H1 (cell line): ENCODE results near the gene VSTM4. TPM values are rescaled to one million over a fixed set of nuclear protein-coding genes. Genes with fewer than 3 reads are reported as not detected.

Source experiments
- CTCF ChIA-PET: fragments of 300-600 bp; sonication (Branson Sonifier 250); formaldehyde crosslinking; loops from one replicate; lab custom pipeline; 2021; ENCODE audit not compliant: partially characterized antibody; lab: Charles Lee
- POLR2A ChIA-PET: fragments of 300-600 bp; sonication (Branson Sonifier 250); formaldehyde crosslinking; loops from one replicate; lab custom pipeline; 2021; ENCODE audit warnings: inconsistent platforms; ENCODE audit not compliant: partially characterized antibody; lab: Charles Lee
- DNase-seq, 2 experiments: peaks; one replicate each; pipeline versions ENCODE4 v3.0.0 to v3.0.0-alpha.2; 2010 to 2022; ENCODE audit warnings: low spot score in 2 of 2, low read depth in 1 of 2, mixed read lengths in 1 of 2
- FAIRE-seq: peaks from 2 replicates; lab custom pipeline; 2011; peaks lifted over from hg19 to GRCh38; lab: Jason Lieb, UNC
- H2AFZ ChIP-seq: 2 replicates; pipeline ENCODE4 v1.8.1; 2012; ENCODE audit warnings: low read length, inconsistent platforms
- H2AK5ac ChIP-seq: 2 replicates; pipeline ENCODE4 v1.6.1; 2013; ENCODE audit warnings: low read depth, low read length
- H2BK120ac ChIP-seq: replicated peaks from 2 replicates; pipeline ENCODE3; 2013; ENCODE audit warnings: low read depth, low read length, inconsistent platforms
- H2BK12ac ChIP-seq: 2 replicates; pipeline ENCODE4 v1.6.1; 2013; ENCODE audit warnings: low read depth, low read length
- H2BK15ac ChIP-seq: 2 replicates; pipeline ENCODE4 v1.6.1; 2013; ENCODE audit warnings: low read length
- H2BK20ac ChIP-seq: 2 replicates; pipeline ENCODE4 v1.6.1; 2013; ENCODE audit warnings: low read length
- H2BK5ac ChIP-seq: 2 replicates; pipeline ENCODE4 v1.6.1; 2013; ENCODE audit warnings: low read depth, low read length
- H3K14ac ChIP-seq: 2 replicates; pipeline ENCODE4 v1.6.1; 2013; ENCODE audit warnings: inconsistent platforms; ENCODE audit not compliant: insufficient read length
- H3K18ac ChIP-seq: 2 replicates; pipeline ENCODE4 v1.6.1; 2013; ENCODE audit warnings: low read length; ENCODE audit errors: extremely low read depth
- H3K23ac ChIP-seq: 2 replicates; pipeline ENCODE4 v1.6.1; 2013; ENCODE audit warnings: inconsistent platforms; ENCODE audit not compliant: insufficient read length
- H3K23me2 ChIP-seq: 2 replicates; pipeline ENCODE4 v1.6.1; 2013; ENCODE audit warnings: low read depth, low read length
- H3K27ac ChIP-seq: 2 replicates; pipeline ENCODE4 v1.6.1; 2011; ENCODE audit warnings: low read depth, low read length, inconsistent platforms
- H3K27me3 ChIP-seq, 4 experiments: replicated peaks in 1 of 4; 1 replicate in 1 of 4; 2 replicates in 3 of 4; pipeline versions ENCODE4 v1.6.1 to v1.8.1; 2011 to 2013; ENCODE audit warnings: low read length in 3 of 4, mild to moderate bottlenecking in 3 of 4, inconsistent platforms in 2 of 4, mixed read lengths in 2 of 4, moderate library complexity in 1 of 4; ENCODE audit not compliant: control insufficient read depth in 3 of 4, insufficient read depth in 3 of 4; ENCODE audit errors: extremely low read depth in 1 of 4
- H3K36me3 ChIP-seq, 4 experiments: 2 replicates each; pipeline versions ENCODE4 v1.6.1 to v1.8.1; 2011 to 2013; ENCODE audit warnings: mild to moderate bottlenecking in 4 of 4, low read length in 3 of 4, moderate library complexity in 2 of 4, control low read depth in 1 of 4, inconsistent platforms in 1 of 4; ENCODE audit not compliant: insufficient read depth in 4 of 4, control insufficient read depth in 2 of 4
- H3K4ac ChIP-seq: replicated peaks from 2 replicates; pipeline ENCODE3; 2013; ENCODE audit warnings: low read length, low read depth, mixed read lengths, inconsistent platforms; ENCODE audit not compliant: insufficient read length
- H3K4me1 ChIP-seq, 4 experiments: replicated peaks in 1 of 4; 1 replicate in 1 of 4; 2 replicates in 3 of 4; pipeline versions ENCODE4 v1.6.1 to v1.8.1; 2011 to 2013; ENCODE audit warnings: low read length in 3 of 4, inconsistent platforms in 2 of 4, mixed read lengths in 1 of 4; ENCODE audit not compliant: insufficient read depth in 4 of 4, control insufficient read depth in 3 of 4
- H3K4me2 ChIP-seq, 2 experiments: 2 replicates each; pipeline versions ENCODE4 v1.6.1 to v1.8.1; 2011 to 2013; ENCODE audit warnings: low read depth in 2 of 2, low read length in 2 of 2, control low read depth in 1 of 2, inconsistent platforms in 1 of 2, mild to moderate bottlenecking in 1 of 2; ENCODE audit not compliant: insufficient read depth in 1 of 2
- H3K4me3 ChIP-seq, 4 experiments: fragments of 200-600, 300-600 bp in 1 of 4; sonication (generic), shearing (Covaris generic), sonication (Bioruptor Twin) in 1 of 4; 2 replicates each; pipeline versions ENCODE4 v1.5.1 to v1.8.1; 2011 to 2016; ENCODE audit warnings: low read length in 4 of 4, low read depth in 3 of 4, control low read depth in 2 of 4, inconsistent platforms in 2 of 4, mild to moderate bottlenecking in 2 of 4, mixed read lengths in 1 of 4, moderate library complexity in 1 of 4; ENCODE audit not compliant: insufficient read depth in 2 of 4; ENCODE audit errors: extremely low read depth in 1 of 4
- H3K56ac ChIP-seq: replicated peaks from 2 replicates; pipeline ENCODE3; 2013; ENCODE audit warnings: low read depth, mild to moderate bottlenecking, mixed read lengths, low read length, inconsistent platforms; ENCODE audit not compliant: insufficient read length
- H3K79me1 ChIP-seq: 2 replicates; pipeline ENCODE4 v1.6.1; 2013; ENCODE audit warnings: low read depth, low read length, control low read depth
- H3K79me2 ChIP-seq, 2 experiments: 2 replicates each; pipeline versions ENCODE4 v1.6.1 to v1.8.1; 2012 to 2013; ENCODE audit warnings: low read length in 2 of 2, mild to moderate bottlenecking in 2 of 2, inconsistent platforms in 1 of 2; ENCODE audit not compliant: insufficient read depth in 2 of 2, control insufficient read depth in 1 of 2
- H3K9ac ChIP-seq, 4 experiments: replicated peaks in 1 of 4; 1 replicate in 1 of 4; 2 replicates in 3 of 4; pipeline versions ENCODE4 v1.6.1 to v1.8.1; 2011 to 2013; ENCODE audit warnings: low read depth in 3 of 4, low read length in 3 of 4, control low read depth in 2 of 4, mild to moderate bottlenecking in 2 of 4, moderate library complexity in 2 of 4, inconsistent platforms in 1 of 4; ENCODE audit errors: extremely low read depth in 1 of 4
- H3K9me3 ChIP-seq, 2 experiments: 2 replicates each; pipeline versions ENCODE4 v1.6.1 to v1.8.1; 2012 to 2013; ENCODE audit warnings: mild to moderate bottlenecking in 2 of 2, moderate library complexity in 2 of 2, control low read depth in 1 of 2, inconsistent platforms in 1 of 2, low read depth in 1 of 2, low read length in 1 of 2, mixed read lengths in 1 of 2; ENCODE audit not compliant: insufficient read depth in 2 of 2
- H4K20me1 ChIP-seq, 2 experiments: replicated peaks in 1 of 2; 2 replicates each; pipeline versions ENCODE3 to v1.8.1; 2011 to 2013; ENCODE audit warnings: inconsistent platforms in 2 of 2, low read length in 2 of 2, mild to moderate bottlenecking in 1 of 2; ENCODE audit not compliant: insufficient read depth in 2 of 2, control insufficient read depth in 1 of 2
- H4K5ac ChIP-seq: 2 replicates; pipeline ENCODE4 v1.6.1; 2013; ENCODE audit warnings: low read length, low read depth, mixed read lengths, inconsistent platforms; ENCODE audit not compliant: insufficient read length
- H4K8ac ChIP-seq: 2 replicates; pipeline ENCODE4 v1.8.0; 2013; ENCODE audit warnings: mild to moderate bottlenecking, moderate library complexity, low read length, inconsistent platforms; ENCODE audit not compliant: insufficient read depth; ENCODE audit errors: extremely low read depth
- H4K91ac ChIP-seq: replicated peaks from 2 replicates; pipeline ENCODE3; 2013; ENCODE audit warnings: low read length, mixed read lengths, inconsistent platforms; ENCODE audit not compliant: insufficient read length
- BCL11A ChIP-seq, 2 experiments: IDR thresholded peaks; one replicate each; pipeline ENCODE4 v1.6.1; 2011; ENCODE audit warnings: low read depth in 2 of 2, low read length in 2 of 2, mild to moderate bottlenecking in 2 of 2
- CHD2 ChIP-seq: IDR thresholded peaks from 2 replicates; pipeline ENCODE4 v1.6.1; 2012; ENCODE audit warnings: low read length, improper control_type of control experiment
- PHF8 ChIP-seq: fragments of 200-600 bp; sonication (generic); conservative IDR thresholded peaks from 2 replicates; pipeline ENCODE4 v1.7.1; 2012; ENCODE audit warnings: low read depth, mild to moderate bottlenecking, inconsistent platforms, low read length, moderate library complexity
- RNF2 ChIP-seq: fragments of 200-900, 300-1000 bp; sonication (generic); IDR thresholded peaks from 2 replicates; pipeline ENCODE4 v1.7.1; 2016; ENCODE audit warnings: borderline replicate concordance, low read depth, mild to moderate bottlenecking, antibody characterized with exemption, low read length; ENCODE audit not compliant: poor library complexity, severe bottlenecking; ENCODE audit errors: missing control alignments
- SIN3A ChIP-seq, 2 experiments: IDR thresholded peaks in 1 of 2; conservative IDR thresholded peaks in 1 of 2; 2 replicates each; pipeline ENCODE4 v1.6.1; 2011 to 2012; ENCODE audit warnings: low read length in 2 of 2, improper control_type of control experiment in 1 of 2, low read depth in 1 of 2, mild to moderate bottlenecking in 1 of 2
- SIRT6 ChIP-seq: IDR thresholded peaks from one replicate; pipeline ENCODE4 v1.7.1; 2012; ENCODE audit warnings: low read length, inconsistent platforms
- WGBS, 2 experiments: shearing (Covaris generic) in 1 of 2; methylation state at CpG; one replicate each; pipeline versions ENCODE4 v1.1.6 to v1.1.7; 2013 to 2015; ENCODE audit warnings: low lambda C conversion rate in 2 of 2, mixed read lengths in 2 of 2, inconsistent platforms in 1 of 2, low coverage in 1 of 2, missing lambda C conversion rate in 1 of 2; ENCODE audit not compliant: insufficient replicate concordance in 2 of 2, insufficient coverage in 1 of 2, insufficient read length in 1 of 2; ENCODE audit errors: extremely low coverage in 1 of 2, missing lambda C conversion rate in 1 of 2; 5-methylcytosine and 5-hydroxymethylcytosine counted together
- polyA plus RNA-seq, 7 experiments: library from polyadenylated mRNA; depleted of rRNA in 3 of 7; stranded (reverse) in 5 of 7; unstranded in 2 of 7; fragments of >200 nt in 5 of 7; fragments of 200-250 nt in 2 of 7; gene quantifications; 1 replicate in 5 of 7; 2 replicates in 1 of 7; 4 replicates in 1 of 7; pipeline versions ENCODE4 v1.2.1 to v1.2.3, GENCODE V29; 2011 to 2013; ENCODE audit warnings: missing spikeins in 2 of 7, mixed read lengths in 2 of 7
- total RNA-seq: library from RNA; stranded (reverse); fragmentation: NEBNext Ultra II Directional; extraction: Animal tissue kit (Norgen Biotek cat#: 25700); gene quantifications from 2 replicates; pipeline ENCODE4 v1.2.1, GENCODE V29; 2021

VSTM4 gene
- total and polyA plus RNA-seq, 2 of the 8 experiments (the other 6 are each of a cell fraction or from before 2014, with no cell fraction given), result 0.48 to 0.73 TPM

GRCh38 chr10:49076741-49077521 is 38.4 kb downstream of the VSTM4 start:
- Histone ChIP-seq H3K4me2 (no peak overlapping the region), H2BK120ac (no peak overlapping the region)
- peak in 1 of 2 experiments; percentile 17 for DNase-seq

More at GRCh38 chr10:49076741-49077521, 38.4 kb downstream of the VSTM4 start:
- H3K14ac ChIP-seq, result no peak overlapping the region
- no peak overlapping the region for H3K18ac ChIP-seq
- no peaks in the 10 kb centered on the region for H3K79me1 ChIP-seq
- POLR2A ChIA-PET, result no interaction called here
- H3K9ac ChIP-seq, result no peak overlapping the region
- H3K27ac ChIP-seq, result no peak overlapping the region
- H3K79me2 ChIP-seq, result no peaks in the 10 kb centered on the region
- H2BK20ac ChIP-seq, result no peak overlapping the region
- no peak overlapping the region for H4K5ac ChIP-seq
- no peak overlapping the region for H4K91ac ChIP-seq
- no peak overlapping the region for H2BK12ac ChIP-seq
- peaks cover 0 to 10% (median 2%) of the 10 kb centered on the region in 4 experiments; a peak in 6 of 7 replicates for H3K4me1 ChIP-seq
- WGBS, 2 experiments, result 89% methylated on average over 13 of the region's 13 CpGs; no CpG with 5 or more reads in 1 of the 2 experiments
- H2AFZ ChIP-seq, result no peak overlapping the region
- CTCF ChIA-PET, result interaction anchor here (0.9 kb wide), 1 partner anchor 11 kb away, joined by 3 read pairs; no protein-coding TSS in a partner anchor
- H4K20me1 ChIP-seq, result no peaks in the 10 kb centered on the region
- H3K23ac ChIP-seq, result no peak overlapping the region
- H4K8ac ChIP-seq, result no peak overlapping the region
- no peaks in the 10 kb centered on the region for H3K36me3 ChIP-seq
- H2BK15ac ChIP-seq, result no peak overlapping the region
- no peaks in the 10 kb centered on the region for H3K23me2 ChIP-seq
- FAIRE-seq, result no peak
- TF ChIP-seq CHD2 (no peak), SIRT6 (no peak), RNF2 (no peak), PHF8 (no peak), SIN3A (conservative IDR thresholded peaks at IDR 0.05 in 1 of 2, IDR thresholded peaks at IDR 0.05 in 1 of 2; ENCODE audit: low read depth in 1 of 2, low read length in 2 of 2) (no peak), BCL11A (IDR thresholded peaks at IDR 0.05; ENCODE audit: low read depth in 2 of 2, low read length in 2 of 2) (no peak)
- no peak overlapping the region for H3K56ac ChIP-seq
- H3K27me3 ChIP-seq, result no peaks in the 10 kb centered on the region; a peak in 3 of 7 replicates
- H2BK5ac ChIP-seq, result no peak overlapping the region
- H2AK5ac ChIP-seq, result no peak overlapping the region
- H3K4me3 ChIP-seq, result no peak overlapping the region
- H3K9me3 ChIP-seq, result no peaks in the 10 kb centered on the region
- H3K4ac ChIP-seq, result no peak overlapping the region
